Measurements from ENCODE around the gene ARHGAP15.

GRCh38 chr2:143741205-143741604, 612.0 kb downstream of the ARHGAP15 start:
- TF ChIP-seq CTCF (IDR thresholded peaks at IDR 0.05) (no peak), POLR2A (IDR thresholded peaks at IDR 0.05) (no peak)

All from adrenal gland (tissue), 5 donors.